NT2/D1 (cell line): ENCODE data around the gene NME7.

Experiments used
- SUZ12 ChIP-seq: IDR thresholded peaks from 2 replicates; pipeline ENCODE4 v1.6.1; 2011; ENCODE audit not compliant: insufficient read length, insufficient read depth; ENCODE audit errors: extremely low read depth
- YY1 ChIP-seq: IDR thresholded peaks from 2 replicates; pipeline ENCODE4 v1.6.1; 2011; ENCODE audit not compliant: insufficient read length, insufficient read depth
- ZNF274 ChIP-seq: IDR thresholded peaks from 2 replicates; pipeline ENCODE4 v1.6.1; 2011; ENCODE audit warnings: mild to moderate bottlenecking, low read depth, low read length

DNA sequence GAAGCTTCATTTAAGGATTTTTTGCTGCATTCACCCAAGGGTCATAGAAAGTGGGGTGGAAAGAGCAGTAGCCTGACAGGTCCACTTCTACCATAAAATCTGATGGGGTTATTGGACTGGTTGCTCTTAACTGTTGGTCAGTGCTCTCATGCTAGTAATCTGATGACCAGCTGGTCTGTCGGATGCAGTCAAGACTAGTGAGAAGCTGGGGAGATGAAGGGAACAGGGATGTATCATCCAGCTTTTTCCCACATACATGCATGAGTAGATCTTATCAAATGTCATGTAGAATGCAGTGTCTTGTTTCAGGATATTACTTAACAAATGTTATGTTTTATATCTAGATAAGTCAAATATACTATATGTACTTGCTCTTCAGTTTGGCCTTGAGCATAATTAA lies 250.0 kb downstream of the NME7 start:
- TF ChIP-seq ZNF274 (no peak), YY1 (no peak), SUZ12 (no peak)
